ENCODE results near the gene ZNF182. TPM values are rescaled to one million over a fixed set of nuclear protein-coding genes. Genes with fewer than 3 reads are reported as not detected.

ZNF182 gene
- total and polyA plus RNA-seq, 2 experiments from 2014 or later = 6.2 to 7.1 TPM

DNA sequence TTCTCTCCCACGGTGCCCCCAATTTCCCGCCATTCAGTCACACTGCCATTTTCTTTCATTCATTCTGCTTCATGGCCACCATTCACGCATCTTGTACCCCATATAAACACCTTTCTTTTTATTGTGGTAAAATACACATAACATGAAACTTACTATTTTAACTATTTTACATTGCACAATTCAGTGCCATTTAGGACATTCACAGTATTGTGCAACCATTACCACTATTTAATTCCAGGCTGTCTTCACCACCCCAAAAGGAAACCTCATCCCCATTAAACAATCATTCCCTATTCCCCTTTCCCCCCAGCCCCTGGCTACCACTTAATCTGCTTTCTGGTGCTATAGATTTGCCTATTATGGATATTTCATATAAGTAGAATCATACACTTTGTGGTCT is 18.9 kb upstream of the ZNF182 start (continued):
- TF ChIP-seq EZH2 (IDR thresholded peaks at IDR 0.05; ENCODE audit: low read depth, unreplicated experiment) (no peak), POLR2AphosphoS5 (IDR thresholded peaks at IDR 0.05; ENCODE audit: low read depth) (no peak)
- TF ChIP-seq, protein P1, sequence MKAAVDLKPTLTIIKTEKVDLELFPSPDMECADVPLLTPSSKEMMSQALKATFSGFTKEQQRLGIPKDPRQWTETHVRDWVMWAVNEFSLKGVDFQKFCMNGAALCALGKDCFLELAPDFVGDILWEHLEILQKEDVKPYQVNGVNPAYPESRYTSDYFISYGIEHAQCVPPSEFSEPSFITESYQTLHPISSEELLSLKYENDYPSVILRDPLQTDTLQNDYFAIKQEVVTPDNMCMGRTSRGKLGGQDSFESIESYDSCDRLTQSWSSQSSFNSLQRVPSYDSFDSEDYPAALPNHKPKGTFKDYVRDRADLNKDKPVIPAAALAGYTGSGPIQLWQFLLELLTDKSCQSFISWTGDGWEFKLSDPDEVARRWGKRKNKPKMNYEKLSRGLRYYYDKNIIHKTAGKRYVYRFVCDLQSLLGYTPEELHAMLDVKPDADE (IDR thresholded peaks at IDR 0.05) = no peak

DNA sequence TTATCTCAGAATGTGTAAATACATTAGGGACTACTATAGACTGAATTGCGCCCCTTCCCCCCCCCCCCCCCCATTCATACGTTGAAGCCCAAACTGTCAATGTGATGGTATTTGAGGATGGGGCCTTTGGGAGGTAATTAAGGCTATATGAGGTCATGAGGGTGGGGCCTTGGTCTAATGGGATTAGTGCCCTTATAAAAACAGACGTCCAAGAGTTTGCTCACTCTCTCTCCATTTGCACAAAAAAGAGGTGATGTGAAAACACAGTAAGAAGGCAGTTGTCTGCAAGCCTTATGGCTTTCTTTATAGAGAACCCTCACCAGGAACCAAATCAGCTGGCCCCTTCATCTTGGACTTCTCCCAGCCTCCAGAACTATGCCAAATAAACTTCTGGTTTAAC is 18.3 kb upstream of the ZNF182 start:
- Histone ChIP-seq H2AFZ (no peak overlapping the region), H3K9me2 (ENCODE audit: insufficient read depth) (no peaks in the 10 kb centered on the region), H3K4me3 (peak overlapping the region; percentile 80; the same call in 1 of the 2 replicates), H3K36me3 (ENCODE audit: insufficient read depth) (no peaks in the 10 kb centered on the region), H3K27me3 (ENCODE audit: insufficient read depth) (no peaks in the 10 kb centered on the region), H3K4me1 (ENCODE audit: insufficient read depth) (no peaks in the 10 kb centered on the region; the same call in 1 of the 2 replicates), H4K20me1 (replicated peaks; ENCODE audit: insufficient read depth) (no peaks in the 10 kb centered on the region), H3K27ac (ENCODE audit: low read depth) (no peak overlapping the region), H3F3A (replicated peaks; ENCODE audit: low read depth) (no peaks in the 10 kb centered on the region), H3K4me2 (peak overlapping the region; percentile 78; the same call in 1 of the 2 replicates), H3K79me2 (replicated peaks; ENCODE audit: insufficient read depth) (no peaks in the 10 kb centered on the region)
- Mint-ChIP-seq H3K27ac (no peak overlapping the region), H3K36me3 (ENCODE audit: low read depth) (no peaks in the 10 kb centered on the region), H3K4me1 (peaks cover 4% of the 10 kb centered on the region; the same call in 1 of the 3 replicates), H3K9me3 (peaks cover 3% of the 10 kb centered on the region; the same call in 1 of the 3 replicates), H3K27me3 (ENCODE audit: insufficient read depth, low read depth, poor library complexity) (peaks cover 3% of the 10 kb centered on the region), H3K4me3 (no peak overlapping the region)
- no peak for ATAC-seq
- DNase-seq (ENCODE audit: low spot score) = no peak
- TF ChIP-seq ZNF331 (CRISPR knock-in tag; IDR thresholded peaks at IDR 0.05; ENCODE audit: low read depth) = no peak
- TF ChIP-seq EZH2 (IDR thresholded peaks at IDR 0.05; ENCODE audit: low read depth, unreplicated experiment) = no peak
- TF ChIP-seq, protein P2, sequence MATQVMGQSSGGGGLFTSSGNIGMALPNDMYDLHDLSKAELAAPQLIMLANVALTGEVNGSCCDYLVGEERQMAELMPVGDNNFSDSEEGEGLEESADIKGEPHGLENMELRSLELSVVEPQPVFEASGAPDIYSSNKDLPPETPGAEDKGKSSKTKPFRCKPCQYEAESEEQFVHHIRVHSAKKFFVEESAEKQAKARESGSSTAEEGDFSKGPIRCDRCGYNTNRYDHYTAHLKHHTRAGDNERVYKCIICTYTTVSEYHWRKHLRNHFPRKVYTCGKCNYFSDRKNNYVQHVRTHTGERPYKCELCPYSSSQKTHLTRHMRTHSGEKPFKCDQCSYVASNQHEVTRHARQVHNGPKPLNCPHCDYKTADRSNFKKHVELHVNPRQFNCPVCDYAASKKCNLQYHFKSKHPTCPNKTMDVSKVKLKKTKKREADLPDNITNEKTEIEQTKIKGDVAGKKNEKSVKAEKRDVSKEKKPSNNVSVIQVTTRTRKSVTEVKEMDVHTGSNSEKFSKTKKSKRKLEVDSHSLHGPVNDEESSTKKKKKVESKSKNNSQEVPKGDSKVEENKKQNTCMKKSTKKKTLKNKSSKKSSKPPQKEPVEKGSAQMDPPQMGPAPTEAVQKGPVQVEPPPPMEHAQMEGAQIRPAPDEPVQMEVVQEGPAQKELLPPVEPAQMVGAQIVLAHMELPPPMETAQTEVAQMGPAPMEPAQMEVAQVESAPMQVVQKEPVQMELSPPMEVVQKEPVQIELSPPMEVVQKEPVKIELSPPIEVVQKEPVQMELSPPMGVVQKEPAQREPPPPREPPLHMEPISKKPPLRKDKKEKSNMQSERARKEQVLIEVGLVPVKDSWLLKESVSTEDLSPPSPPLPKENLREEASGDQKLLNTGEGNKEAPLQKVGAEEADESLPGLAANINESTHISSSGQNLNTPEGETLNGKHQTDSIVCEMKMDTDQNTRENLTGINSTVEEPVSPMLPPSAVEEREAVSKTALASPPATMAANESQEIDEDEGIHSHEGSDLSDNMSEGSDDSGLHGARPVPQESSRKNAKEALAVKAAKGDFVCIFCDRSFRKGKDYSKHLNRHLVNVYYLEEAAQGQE (IDR thresholded peaks at IDR 0.05; ENCODE audit: unreplicated experiment) = no peak
- no peak for TF ChIP-seq POLR2AphosphoS5 (IDR thresholded peaks at IDR 0.05; ENCODE audit: low read depth)
- no peak for TF ChIP-seq JUNB (IDR thresholded peaks at IDR 0.05; ENCODE audit: unreplicated experiment)
- TF ChIP-seq, protein P3, sequence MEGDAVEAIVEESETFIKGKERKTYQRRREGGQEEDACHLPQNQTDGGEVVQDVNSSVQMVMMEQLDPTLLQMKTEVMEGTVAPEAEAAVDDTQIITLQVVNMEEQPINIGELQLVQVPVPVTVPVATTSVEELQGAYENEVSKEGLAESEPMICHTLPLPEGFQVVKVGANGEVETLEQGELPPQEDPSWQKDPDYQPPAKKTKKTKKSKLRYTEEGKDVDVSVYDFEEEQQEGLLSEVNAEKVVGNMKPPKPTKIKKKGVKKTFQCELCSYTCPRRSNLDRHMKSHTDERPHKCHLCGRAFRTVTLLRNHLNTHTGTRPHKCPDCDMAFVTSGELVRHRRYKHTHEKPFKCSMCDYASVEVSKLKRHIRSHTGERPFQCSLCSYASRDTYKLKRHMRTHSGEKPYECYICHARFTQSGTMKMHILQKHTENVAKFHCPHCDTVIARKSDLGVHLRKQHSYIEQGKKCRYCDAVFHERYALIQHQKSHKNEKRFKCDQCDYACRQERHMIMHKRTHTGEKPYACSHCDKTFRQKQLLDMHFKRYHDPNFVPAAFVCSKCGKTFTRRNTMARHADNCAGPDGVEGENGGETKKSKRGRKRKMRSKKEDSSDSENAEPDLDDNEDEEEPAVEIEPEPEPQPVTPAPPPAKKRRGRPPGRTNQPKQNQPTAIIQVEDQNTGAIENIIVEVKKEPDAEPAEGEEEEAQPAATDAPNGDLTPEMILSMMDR (conservative IDR thresholded peaks at IDR 0.05; ENCODE audit: low read depth in 2 of 2) = no peak
- TF ChIP-seq EZH2phosphoT487 (IDR thresholded peaks at IDR 0.05; ENCODE audit: unreplicated experiment) = no peak
- TF ChIP-seq NANOG (IDR thresholded peaks at IDR 0.05; ENCODE audit: borderline replicate concordance) = no peak
- TF ChIP-seq, protein P1 (IDR thresholded peaks at IDR 0.05) = no peak
- TF ChIP-seq STAT1 (IDR thresholded peaks at IDR 0.05; ENCODE audit: unreplicated experiment) = no peak
- TF ChIP-seq ZNF114 (CRISPR knock-in tag; IDR thresholded peaks at IDR 0.05) = no peak

All from GM23338 (cell line).